Psoas muscle (tissue), 8 donors: ENCODE results near the gene TMED1. TPM values are rescaled to one million over a fixed set of nuclear protein-coding genes. Genes with fewer than 3 reads are reported as not detected.
"Not testable (repeated sequence)": the region's sequence is repeated elsewhere in the genome, so short reads cannot be mapped to it uniquely, and the experiment has no call there.

ENCODE experiments used
- ATAC-seq, 4 donors: fragments of 200-7000 bp; cut with Tn5 transposase; one replicate each; pipeline ENCODE4 v1.9.1; 2020; ENCODE audit warnings: moderate library complexity in 3 of 4, mild to moderate bottlenecking in 2 of 4
- DNase-seq, 2 donors: peaks; one replicate each; pipeline ENCODE4 v3.0.0-alpha.2; 2020
- H3K27ac ChIP-seq: fragments of 200-600 bp; one replicate; pipeline ENCODE4 v1.8.0; 2022
- H3K27me3 ChIP-seq, 3 donors: fragments of 200-600 bp in 1 of 3; one replicate each; pipeline versions ENCODE4 v1.6.1 to v1.8.0; 2013 to 2022; ENCODE audit warnings: low read length in 2 of 3, mild to moderate bottlenecking in 2 of 3, moderate library complexity in 1 of 3; ENCODE audit not compliant: insufficient read depth in 3 of 3
- H3K36me3 ChIP-seq, 2 donors: fragments of 200-600 bp in 1 of 2; one replicate each; pipeline versions ENCODE4 v1.6.1 to v1.8.0; 2013 to 2022; ENCODE audit warnings: low read depth in 1 of 2, mild to moderate bottlenecking in 1 of 2, moderate library complexity in 1 of 2; ENCODE audit not compliant: insufficient read depth in 1 of 2
- H3K4me1 ChIP-seq: fragments of 200-600 bp; one replicate; pipeline ENCODE4 v1.8.0; 2022
- H3K4me3 ChIP-seq: fragments of 200-600 bp; one replicate; pipeline ENCODE4 v1.8.0; 2022; ENCODE audit warnings: mild to moderate bottlenecking
- H3K9me3 ChIP-seq: fragments of 200-600 bp; one replicate; pipeline ENCODE4 v1.8.0; 2022
- CTCF ChIP-seq: fragments of 200-600 bp; IDR thresholded peaks from one replicate; pipeline ENCODE4 v1.8.0; 2022; ENCODE audit warnings: antibody characterized with exemption
- WGBS, 3 donors: extraction: QIAGEN DNeasy Blood & Tissue Kit; methylation state at CpG; one replicate each; pipeline versions ENCODE4 v1.1.6 to v1.1.7; 2013; 5-methylcytosine and 5-hydroxymethylcytosine counted together
- intact Hi-C, 2 donors: fragments of 100-400 bp; cut with DNase I; formaldehyde crosslinking; loops; one replicate each; pipeline versions ENCODE4 v1.11.0 to v1.14.2; 2022
- polyA plus RNA-seq, 3 donors: library from polyadenylated mRNA; stranded (reverse); fragments of 200-250 nt; gene quantifications; one replicate each; pipeline ENCODE4 v1.2.3, GENCODE V29; 2013
- total RNA-seq, 4 donors: library from RNA; stranded (reverse); fragmentation: NEBNext Ultra II Directional in 2 of 4; extraction: Animal tissue kit (Norgen Biotek cat#: 25700) in 2 of 4; gene quantifications; one replicate each; pipeline versions ENCODE4 v1.2.1 to v1.2.4, GENCODE V29; 2021 to 2023
- donor health status: healthy with polysubstance abuse.
- donor health status: DM: no; HTN: no; CAD: no; lungs with moderate emphysema.
- donor health status: Bipolar disorder and iron deficiency.
- donor health status: healthy.
- donor health status: DM: yes; HTN: yes; CAD: no.
- donor health status: DM: no; HTN: no; CAD: no.
- donor health status: DM: no; HTN: no; CAD: no.
- donor health status: DM: yes; HTN: yes; CAD: no.

The TMED1 gene
- total and polyA plus RNA-seq, 7 donors, result 30.1 to 79.3 (median 37.5) TPM

- Histone ChIP-seq H3K9me3 (no peaks in the 10 kb centered on the region), H3K27me3 (no peaks in the 10 kb centered on the region), H3K4me1 (peaks cover 81% of the 10 kb centered on the region), H3K36me3 (no peaks in the 10 kb centered on the region), H3K4me3 (peak overlapping the region; percentile 5), H3K27ac (peak overlapping the region; percentile 96)
- no peak for TF ChIP-seq CTCF
- intact Hi-C loops, result no loop called here
- DNase-seq (peak in 1 of 2 donors; percentile 68), ATAC-seq (peak; percentile 66 to 79 (median 67))
- WGBS, 3 donors, result 24 to 32% (median 27%) methylated on average over 9 of the region's 9 CpGs
Observed at GRCh38 chr19:10882108-10882457, 46.1 kb upstream of the TMED1 start.

- DNase-seq, result no peak
- Histone ChIP-seq H3K36me3 (no peaks in the 10 kb centered on the region), H3K4me1 (peaks cover 81% of the 10 kb centered on the region), H3K9me3 (no peaks in the 10 kb centered on the region), H3K4me3 (no peak overlapping the region), H3K27me3 (no peaks in the 10 kb centered on the region), H3K27ac (peak overlapping the region; percentile 96)
- intact Hi-C loops, result no loop called here
- TF ChIP-seq CTCF, result no peak
- peak in 2 of 4 donors; percentile 8 for ATAC-seq
- 27 to 31% (median 30%) methylated on average over 14 of the region's 14 CpGs for WGBS, 3 donors
Observed at GRCh38 chr19:10881403-10882107, 45.5 kb upstream of the TMED1 start.

- 64 to 69% (median 65%) methylated on average over 3 of the region's 3 CpGs for WGBS, 3 donors
- intact Hi-C loops, result loop anchor here (2.0 to 5.0 kb wide), 2 partner anchors 17 to 49 kb away; partner anchors contain the start of genes TIMM29 (in 1 of the 2) and YIPF2 (in 1 of the 2)
Observed at GRCh38 chr19:10878253-10878652, 42.2 kb upstream of the TMED1 start.

GRCh38 chr19:10877608-10878007 lies 41.6 kb upstream of the TMED1 start:
- H3K27ac ChIP-seq, result peak overlapping the region; percentile 96
- WGBS, 3 donors, result 58 to 79% (median 60%) methylated on average over 8 to 9 of the region's 9 CpGs

More at GRCh38 chr19:10878253-10878652, 42.2 kb upstream of the TMED1 start:
- no peaks in the 10 kb centered on the region for H3K9me3 ChIP-seq
- peak overlapping the region; percentile 96 for H3K27ac ChIP-seq
- no peaks in the 10 kb centered on the region for H3K27me3 ChIP-seq
- no peaks in the 10 kb centered on the region for H3K36me3 ChIP-seq
- peaks cover 78% of the 10 kb centered on the region for H3K4me1 ChIP-seq
- no peak for DNase-seq
- no peak overlapping the region for H3K4me3 ChIP-seq
- no peak for ATAC-seq
- TF ChIP-seq CTCF, result no peak

GRCh38 chr19:10876459-10877240 lies 40.6 kb upstream of the TMED1 start:
- intact Hi-C loops, result loop anchor here in 1 of 2 donors (5.0 kb wide), 1 partner anchor 51 kb away; the partner anchor contains the start of genes TIMM29 and YIPF2
- Histone ChIP-seq H3K27ac (peak overlapping the region; percentile 96), H3K27me3 (no peaks in the 10 kb centered on the region), H3K4me1 (peaks cover 76% of the 10 kb centered on the region), H3K4me3 (peak overlapping the region; percentile 38), H3K36me3 (no peaks in the 10 kb centered on the region), H3K9me3 (no peaks in the 10 kb centered on the region)
- no peak for TF ChIP-seq CTCF
- 25 to 34% (median 29%) methylated on average over 10 of the region's 10 CpGs for WGBS, 3 donors
- DNase-seq, result peak; percentile 73 to 88
- peak; percentile 83 to 90 (median 84) for ATAC-seq

More at GRCh38 chr19:10877608-10878007, 41.6 kb upstream of the TMED1 start:
- H3K27me3 ChIP-seq, H3K9me3 ChIP-seq, H3K36me3 ChIP-seq, ATAC-seq, DNase-seq: not testable (repeated sequence)
- Histone ChIP-seq H3K4me3 (peak overlapping the region; percentile 38), H3K4me1 (peaks cover 82% of the 10 kb centered on the region)
- intact Hi-C loops, result loop anchor here (2.0 to 5.0 kb wide), 2 partner anchors 17 to 50 kb away; partner anchors contain the start of genes TIMM29 (in 1 of the 2) and YIPF2 (in 1 of the 2)
